Endometrial microvascular endothelial cells (primary cell): ENCODE data around the gene PPP2R5C. TPM values are rescaled to one million over a fixed set of nuclear protein-coding genes. Genes with fewer than 3 reads are reported as not detected.
"Not testable (repeated sequence)": the region's sequence is repeated elsewhere in the genome, so short reads cannot be mapped to it uniquely, and the experiment has no call there.

Source experiments
- in situ Hi-C: cut with HindIII; loops from 2 replicates; pipeline ENCODE4 v1.10.0; 2017; ENCODE audit warnings: low sequenced_read_pairs, low pct_unique_long_range_greater_than_20kb; ENCODE audit errors: inconsistent ontology term
- total RNA-seq: library from RNA; depleted of rRNA; stranded (reverse); fragments of >200 nt; gene quantifications from one replicate; pipeline ENCODE4 v1.2.3, GENCODE V29; 2015; ENCODE audit errors: inconsistent ontology term

The PPP2R5C gene
- total RNA-seq, 1 donor from 2014 or later, result 60.6 TPM

DNA sequence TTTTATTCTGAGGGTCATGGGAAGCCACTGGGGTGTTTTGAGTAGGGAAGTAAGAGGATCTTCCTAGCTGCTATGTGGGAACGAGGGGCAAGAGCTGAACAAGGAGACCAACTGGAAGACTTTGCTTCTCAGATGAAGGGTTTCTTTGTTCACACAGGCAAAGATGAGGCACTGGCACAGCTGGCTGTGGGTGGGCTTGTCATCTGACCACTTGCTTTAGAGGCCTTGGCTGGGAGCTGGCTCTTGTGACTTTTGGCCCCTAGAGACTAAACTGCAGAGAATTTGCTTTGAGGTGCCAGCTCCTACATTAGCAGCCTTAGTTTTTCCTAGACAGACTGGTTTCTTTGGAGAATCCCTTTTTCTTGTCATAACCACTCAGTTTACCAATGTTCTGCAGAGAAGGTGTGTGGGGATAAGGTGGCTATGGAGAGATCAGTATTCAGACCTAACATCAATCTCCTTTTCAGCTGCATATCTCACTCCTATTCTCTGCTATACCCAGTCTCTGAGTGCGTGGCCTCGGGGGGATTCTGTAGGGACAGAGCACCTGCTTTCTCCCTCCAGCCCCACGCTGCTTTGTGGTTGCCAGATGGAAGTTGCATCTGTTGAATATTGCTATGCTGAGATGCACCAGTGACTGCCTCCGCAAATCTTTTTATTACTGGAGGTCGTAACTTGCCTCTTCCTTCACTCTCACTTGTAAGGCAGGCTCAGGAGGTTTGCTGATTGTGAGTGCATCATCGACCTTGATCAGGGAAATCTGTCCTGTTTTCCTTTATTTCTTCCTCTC, 12.7 kb downstream of the PPP2R5C start:
- in situ Hi-C loops, result no loop called here

DNA sequence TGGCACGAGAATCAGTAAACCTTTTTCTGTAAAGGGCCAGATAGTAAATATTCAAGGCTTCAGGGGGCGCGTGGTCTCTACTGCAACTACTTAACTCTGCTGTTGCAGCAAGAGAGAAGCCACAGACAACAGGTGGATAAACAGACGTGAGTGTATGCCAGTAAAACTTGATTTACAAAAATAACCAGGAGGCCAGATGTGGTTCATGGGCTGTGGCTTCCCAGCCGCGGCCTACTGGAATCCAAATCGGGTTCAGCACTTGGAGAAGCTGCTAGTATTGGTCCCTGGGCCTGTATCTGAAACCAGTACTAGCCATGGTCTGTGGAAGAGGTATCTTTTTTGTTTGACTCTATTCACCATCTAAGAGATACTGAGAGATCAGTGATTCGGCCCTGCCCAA, 13.3 kb downstream of the PPP2R5C start:
- in situ Hi-C loops, result no loop called here

DNA sequence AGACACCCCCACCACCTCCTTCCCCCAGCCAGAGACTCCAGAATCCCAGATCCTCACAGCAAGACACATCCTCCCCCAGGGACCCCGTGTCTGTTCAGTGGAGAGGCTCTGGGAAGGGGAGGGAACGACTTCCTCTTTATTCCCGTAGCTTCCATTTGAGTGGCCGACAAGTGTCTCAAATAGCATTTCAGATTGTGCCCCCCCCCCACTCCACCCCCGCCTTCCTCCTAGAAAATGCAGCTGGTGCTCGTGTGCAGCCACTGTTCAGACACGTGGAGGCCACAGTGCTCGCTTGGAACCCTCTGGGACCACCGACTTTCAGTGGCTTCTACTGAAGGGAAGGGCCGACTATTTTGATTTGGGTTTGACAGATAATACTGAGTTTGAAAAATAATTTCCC, 14.3 kb downstream of the PPP2R5C start:
- in situ Hi-C loops, result no loop called here

DNA sequence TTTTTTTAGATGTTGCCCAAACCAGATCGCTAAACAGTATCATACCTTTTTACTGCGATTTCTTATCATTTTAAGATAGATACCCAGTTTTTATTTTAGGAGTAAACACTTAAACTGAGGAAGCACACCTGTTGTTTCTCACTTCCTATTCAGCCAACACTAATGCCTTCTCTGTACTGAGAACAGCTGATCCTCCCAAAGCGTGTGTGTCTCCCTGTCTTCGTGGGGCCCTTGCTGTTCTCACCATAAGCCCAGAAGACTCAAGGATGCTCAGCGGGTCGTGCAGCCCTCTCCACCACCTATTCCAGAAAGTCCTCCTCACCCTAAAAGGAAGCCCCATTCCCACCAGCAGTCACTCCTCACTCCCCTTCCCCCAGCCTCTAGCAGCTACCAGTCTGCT, 14.8 kb downstream of the PPP2R5C start:
- in situ Hi-C loops, result no loop called here

DNA sequence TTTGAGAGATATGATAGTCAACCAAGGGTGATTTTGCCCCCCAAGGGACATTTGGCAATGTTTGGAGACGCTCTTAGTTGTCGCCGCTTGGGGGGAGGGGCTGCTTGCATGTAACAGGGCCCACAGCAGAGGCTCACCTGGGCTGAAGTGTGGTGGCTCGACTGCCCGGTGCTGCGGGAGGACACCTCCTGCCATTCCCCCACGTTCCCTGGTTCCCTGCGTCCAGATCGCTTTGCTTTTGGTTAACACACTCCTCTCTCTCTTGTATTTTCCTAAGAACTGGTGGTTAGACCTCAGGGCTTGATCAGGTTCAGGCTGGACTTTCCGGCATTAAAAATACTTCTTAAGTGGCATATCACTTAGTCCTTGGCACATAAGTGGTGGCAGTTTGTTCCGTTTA, 18.9 kb downstream of the PPP2R5C start:
- in situ Hi-C loops, result no loop called here

DNA sequence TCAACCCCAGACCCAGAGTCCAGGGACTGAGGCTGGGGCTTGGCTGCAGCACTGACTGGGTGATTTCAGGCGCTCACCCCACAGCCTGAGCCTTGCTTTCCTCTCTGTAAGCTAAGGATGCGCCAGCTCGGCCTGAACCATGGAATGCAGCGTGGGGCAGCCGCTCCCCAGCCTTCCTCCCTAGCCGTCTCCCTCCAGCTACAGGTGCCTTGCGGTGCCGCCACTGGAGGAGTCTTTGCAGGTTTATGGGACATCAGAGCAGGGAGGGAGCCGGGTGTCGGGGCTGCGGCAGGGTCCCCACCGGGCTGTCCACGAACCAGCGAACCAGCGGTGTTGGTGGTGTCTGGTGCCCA, 19.4 kb downstream of the PPP2R5C start:
- in situ Hi-C loops, result no loop called here

DNA sequence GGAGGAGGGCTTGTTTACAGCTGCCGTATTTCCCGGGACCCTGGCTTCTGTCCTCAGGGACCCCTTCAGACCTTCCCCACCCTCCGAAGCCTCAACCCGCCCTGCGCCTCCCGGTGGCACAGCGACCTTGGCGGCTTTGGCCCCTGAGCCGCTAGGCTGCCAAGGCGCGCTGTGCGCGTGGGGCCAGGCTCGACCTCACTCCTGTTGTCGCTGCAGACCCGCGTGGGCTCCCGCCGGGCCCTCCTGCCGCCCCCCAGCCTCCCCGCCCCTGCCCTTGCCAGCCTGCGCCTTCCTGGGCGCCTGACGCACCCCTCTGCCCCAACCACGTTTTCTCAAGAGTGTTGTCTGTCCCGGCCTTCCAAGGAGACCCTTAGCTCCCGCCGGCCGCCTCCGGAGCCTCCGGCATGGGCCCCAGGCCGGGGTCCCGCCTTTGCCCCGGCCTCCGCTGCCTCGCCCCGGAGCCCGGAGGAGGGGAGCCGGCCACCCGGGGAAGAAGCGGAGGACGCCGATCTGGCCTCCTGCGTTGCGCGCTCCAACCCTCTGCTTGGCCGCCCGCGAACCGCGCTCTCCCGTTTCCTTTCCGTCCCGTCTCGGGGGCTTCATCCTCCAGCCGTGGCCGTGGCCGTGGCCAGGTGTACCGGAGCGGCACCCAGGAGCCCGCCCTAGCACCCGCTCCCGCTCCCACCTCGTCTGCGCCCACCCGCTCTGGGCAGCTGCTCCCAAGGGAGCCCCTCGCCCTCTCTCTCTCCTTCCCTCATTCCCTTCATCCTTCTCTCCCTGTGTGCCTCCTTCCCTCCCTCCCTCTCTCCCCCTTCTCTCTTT, 19.9 kb downstream of the PPP2R5C start:
- in situ Hi-C loops, result no loop called here

DNA sequence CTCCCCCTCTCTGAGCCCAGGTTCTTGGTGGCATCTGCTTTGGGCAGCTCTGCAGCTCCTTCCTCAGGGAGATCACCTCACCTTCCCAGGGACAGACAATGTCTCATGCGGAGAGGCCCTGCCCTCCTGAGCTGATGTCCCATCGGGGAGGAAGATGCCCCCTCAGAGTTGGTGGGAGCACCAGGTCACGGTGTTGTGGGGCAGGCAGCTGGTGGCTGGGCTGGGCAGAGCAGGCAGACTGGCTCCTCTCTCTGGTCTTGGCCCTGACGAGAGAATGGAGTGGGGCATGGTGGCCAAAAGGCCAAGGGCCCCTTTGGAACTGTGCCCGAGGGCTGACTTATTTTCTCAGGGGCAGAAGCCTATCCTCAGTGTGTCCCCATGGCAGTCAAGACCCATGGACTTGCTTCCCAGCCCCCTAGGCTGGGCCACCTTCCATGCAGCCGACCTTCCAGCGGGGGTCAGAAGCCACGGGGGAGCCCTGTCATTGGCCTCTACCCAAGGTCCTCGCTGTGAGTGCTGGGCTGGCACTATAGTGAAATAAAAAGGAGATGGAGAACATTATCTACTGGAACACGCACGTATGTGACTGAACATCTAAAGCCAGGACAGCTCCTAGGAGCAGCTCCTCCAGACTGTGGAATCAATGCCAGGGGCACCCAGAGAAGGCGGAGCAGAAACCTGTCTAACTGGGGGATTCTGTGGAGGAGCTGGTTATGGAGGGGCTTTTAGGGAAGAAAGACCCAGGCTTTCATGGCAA, 21.9 kb downstream of the PPP2R5C start:
- in situ Hi-C loops, result no loop called here

DNA sequence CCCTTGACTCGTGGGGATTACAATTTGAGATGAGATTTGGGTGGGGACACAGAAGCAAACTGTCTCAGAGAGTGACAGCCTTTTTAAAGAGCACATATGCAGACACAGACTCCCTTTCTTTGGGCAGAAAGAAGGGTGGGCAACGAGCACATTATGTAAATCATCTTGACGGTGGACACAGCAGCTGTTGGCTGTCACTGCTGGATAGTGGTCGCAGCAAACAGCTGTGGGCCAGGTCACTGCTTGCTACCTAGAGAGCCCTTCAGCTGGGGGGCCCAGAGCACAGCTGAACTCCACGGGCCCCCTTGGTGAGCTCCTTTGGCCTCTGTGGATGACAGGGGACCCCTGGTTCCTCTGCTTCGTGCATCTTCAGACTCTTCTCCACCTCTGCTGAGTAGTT, 23.1 kb downstream of the PPP2R5C start:
- in situ Hi-C loops, result no loop called here

DNA sequence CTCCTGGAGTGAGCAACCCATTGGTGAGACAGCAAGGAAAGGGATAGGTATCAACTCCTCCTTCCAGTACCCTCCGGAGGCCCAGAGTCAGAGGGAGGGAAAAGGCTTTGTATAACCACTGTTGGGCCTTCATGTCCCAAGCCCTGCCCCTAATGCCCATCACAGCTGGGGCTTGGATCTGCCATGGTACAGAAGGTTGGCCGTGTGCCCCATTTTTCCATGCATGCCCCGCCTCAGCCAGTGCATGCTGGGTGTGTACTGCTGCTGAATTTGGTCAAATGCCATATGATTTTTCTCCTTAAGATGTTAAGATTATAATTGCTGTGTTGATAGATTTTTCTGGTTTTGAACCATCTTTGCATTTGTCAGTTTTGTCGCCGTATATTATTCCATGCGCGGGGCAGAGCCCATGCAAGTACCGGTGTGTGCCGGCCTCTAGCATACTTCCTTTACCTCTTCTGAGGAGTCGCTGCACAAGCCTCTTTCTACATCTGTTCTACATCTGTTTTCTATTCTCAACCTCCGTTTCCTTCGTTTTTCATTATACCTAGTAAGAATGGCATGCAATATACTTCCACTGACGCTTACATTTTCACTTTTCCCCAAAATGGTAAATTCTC, 26.6 kb downstream of the PPP2R5C start:
- in situ Hi-C loops, result no loop called here

DNA sequence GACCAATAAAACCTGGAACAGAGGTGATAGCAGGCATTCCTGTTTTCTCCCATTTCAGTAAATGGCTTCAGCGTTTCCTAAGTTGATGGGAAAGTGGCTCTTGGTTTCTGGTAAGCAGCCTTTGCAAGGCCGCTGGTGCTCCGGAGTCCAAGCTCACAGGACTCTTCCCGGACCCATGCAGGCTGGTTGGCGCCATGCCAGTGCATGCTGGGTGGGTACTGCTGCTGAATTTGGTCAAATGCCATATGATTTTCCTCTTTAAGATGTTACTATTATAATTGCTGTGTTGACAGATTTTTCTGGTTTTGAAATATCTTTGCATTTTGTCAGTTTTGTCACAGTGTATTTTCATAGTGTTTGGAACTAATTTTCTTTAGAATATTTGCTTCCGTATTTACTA, 27.7 kb downstream of the PPP2R5C start:
- in situ Hi-C loops, result no loop called here

DNA sequence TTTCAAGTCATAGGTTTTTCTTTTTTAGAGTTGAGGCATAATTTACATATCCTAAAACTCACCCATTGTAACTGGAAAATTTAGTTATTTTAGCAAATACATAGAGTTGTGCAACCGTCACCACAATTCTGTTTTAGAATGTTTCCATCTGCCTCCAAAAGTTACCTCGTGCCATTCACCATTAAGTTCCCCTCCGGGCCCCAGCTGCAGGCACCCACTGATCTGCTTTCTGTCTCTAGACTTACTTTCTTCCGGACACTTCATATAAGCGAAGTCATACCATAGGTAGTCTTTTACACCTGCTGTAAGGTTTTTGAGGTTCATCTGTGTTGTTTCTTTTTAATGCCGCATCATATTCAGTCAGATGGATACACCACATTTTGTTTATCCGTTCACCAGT, 28.7 kb downstream of the PPP2R5C start:
- in situ Hi-C loops, result no loop called here

DNA sequence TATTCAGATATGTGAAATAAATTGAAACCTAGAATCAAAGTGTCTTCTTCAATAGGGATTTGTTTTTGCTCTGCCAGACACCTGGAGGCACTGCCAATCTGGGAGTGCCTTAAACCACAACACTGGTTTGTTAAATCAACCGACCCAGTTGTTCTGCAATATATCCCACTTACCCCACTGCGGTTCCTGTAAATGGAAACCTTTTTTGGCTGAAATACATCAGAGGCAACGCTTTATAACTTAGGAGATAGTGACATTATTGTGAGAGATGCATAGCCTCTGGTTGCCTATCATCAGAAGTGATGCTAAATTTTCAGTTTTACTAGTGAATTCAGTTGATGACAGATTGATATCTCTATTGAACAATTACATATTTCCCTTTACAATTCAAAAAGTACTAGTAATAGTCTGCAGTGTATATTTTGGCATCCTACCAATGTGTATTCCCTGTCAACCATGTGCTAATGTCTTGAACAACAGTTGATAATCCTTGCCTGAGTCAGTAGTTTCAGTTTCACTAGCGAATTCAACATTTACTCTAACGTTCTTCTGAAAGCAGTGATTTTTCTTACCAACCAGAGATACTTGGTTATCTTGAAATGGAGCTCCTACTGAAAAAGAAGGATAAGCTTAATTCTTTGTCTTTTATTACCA, 30.5 kb downstream of the PPP2R5C start:
- in situ Hi-C loops, result no loop called here

DNA sequence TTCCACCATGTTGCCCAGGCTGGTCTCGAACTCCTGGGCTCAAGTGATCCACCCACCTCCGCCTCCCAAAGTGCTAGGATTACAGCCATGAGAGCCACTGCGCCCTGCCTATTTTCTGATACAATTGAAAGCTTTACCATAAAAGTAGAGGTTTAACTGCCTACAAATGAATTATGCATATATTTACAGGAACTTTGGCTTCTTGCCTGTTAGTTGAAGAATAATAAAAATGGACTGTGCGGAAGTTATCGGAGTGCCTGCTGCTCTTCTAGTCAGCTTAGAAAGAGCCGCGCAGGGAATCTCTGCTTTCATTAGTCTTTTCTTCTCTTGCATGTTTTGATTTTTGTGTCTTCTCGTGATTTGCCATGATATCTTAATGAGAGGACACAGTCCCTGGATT, 34.5 kb downstream of the PPP2R5C start:
- in situ Hi-C loops, result no loop called here

DNA sequence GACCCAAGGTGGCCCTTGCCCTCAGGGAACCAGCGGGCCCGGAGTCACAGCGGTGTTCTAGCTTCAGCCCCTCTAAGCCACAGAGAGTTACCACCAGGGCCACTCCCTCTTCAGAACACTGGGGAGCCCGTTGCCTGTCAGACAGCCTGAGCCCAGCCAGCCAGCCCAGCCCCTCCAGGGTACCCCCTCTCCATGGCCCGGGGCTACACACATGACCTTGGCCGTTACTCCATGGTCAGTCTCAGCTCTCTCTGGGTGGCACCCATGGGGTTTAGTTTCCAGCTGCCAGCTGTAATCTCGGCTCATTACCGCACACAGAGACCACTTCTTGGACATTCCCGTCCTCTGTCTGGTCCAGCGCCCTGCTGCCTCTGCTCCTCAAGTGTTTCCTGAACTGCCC, 35.0 kb downstream of the PPP2R5C start:
- in situ Hi-C loops, result no loop called here

DNA sequence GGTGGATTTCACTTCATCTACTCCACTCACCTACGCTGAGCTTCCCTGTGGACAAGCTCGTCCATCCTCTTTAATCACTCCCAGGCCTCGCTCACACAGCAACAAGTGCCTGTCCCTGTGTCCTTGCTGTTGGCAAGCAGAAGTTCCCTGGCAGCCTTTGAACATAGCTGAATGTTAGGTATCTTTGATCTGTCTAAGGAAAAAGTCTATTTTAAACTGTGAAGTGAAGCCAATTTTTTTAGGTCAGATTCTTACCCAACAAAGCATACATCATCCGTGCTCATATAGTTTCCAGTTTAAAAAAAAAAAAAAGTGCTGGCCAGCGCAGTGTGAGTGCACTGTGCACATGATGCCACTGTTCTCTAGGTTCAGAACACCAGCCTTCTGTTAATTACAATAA, 36.3 kb downstream of the PPP2R5C start:
- in situ Hi-C loops, result no loop called here

DNA sequence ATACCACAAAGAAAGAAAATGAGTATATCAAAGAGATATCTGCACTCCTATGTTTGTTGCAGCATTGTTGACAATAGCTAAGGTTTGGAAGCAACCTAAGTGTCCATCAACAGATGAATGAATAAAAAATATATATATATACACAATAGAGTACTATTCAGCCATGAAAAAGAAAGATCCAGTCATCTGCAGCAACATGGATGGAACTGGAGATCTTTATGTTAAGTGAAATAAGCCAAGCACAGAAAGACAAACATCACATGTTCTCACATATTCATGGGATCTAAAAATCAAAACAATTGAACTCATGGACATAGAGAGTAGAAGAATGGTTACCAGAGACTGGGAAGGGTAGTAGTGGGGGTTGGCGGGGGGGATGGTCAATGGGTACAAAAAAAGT, 42.9 kb downstream of the PPP2R5C start:
- in situ Hi-C loops, result not testable (repeated sequence)

DNA sequence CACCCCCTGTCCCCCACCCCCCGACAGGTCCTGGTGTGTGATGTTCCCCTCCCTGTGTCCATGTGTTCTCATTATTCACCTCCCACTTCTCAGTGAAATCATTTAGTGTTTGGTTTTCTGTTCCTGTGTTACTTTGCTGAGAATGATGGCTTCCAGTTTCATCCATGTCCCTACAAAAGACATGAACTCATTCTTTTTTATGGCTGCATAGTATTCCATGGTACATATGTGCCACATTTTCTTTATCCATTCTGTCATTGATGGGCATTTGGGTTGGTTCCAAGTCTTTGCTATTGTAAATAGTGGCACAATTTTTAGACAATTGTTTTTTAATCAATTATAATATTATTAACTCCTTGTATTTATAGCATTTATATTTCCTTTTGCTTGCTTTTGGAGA, 44.7 kb downstream of the PPP2R5C start:
- in situ Hi-C loops, result not testable (repeated sequence)
